WTC11 (cell line): ENCODE measurements around the gene ACP3.

Source experiments
- GRHL2 ChIP-seq: fragments of 250-450 bp; sonication (Bioruptor Pico); IDR thresholded peaks from 2 replicates; pipeline ENCODE4 v1.8.0; 2022; ENCODE audit warnings: mild to moderate bottlenecking, moderate library complexity; ENCODE audit not compliant: insufficient replicate concordance, severe bottlenecking
- NFYB ChIP-seq: sonication (generic); formaldehyde crosslinking; conservative IDR thresholded peaks from 2 replicates; pipeline ENCODE4 v1.8.0; 2022; ENCODE audit warnings: low read depth, missing genetic modification reagents
- ZNF232 ChIP-seq: sonication (generic); formaldehyde crosslinking; IDR thresholded peaks from 2 replicates; pipeline ENCODE4 v1.8.0; 2022; ENCODE audit warnings: mild to moderate bottlenecking, missing genetic modification reagents
- TF ChIP-seq, protein P1 (sequence below): fragments of 200-600 bp; IDR thresholded peaks from 2 replicates; pipeline ENCODE4 v1.8.0; 2022; ENCODE audit warnings: antibody characterized with exemption
- TF ChIP-seq, protein P2 (sequence below): sonication (generic); formaldehyde crosslinking; IDR thresholded peaks from 2 replicates; pipeline ENCODE4 v1.8.0; 2022; ENCODE audit warnings: mild to moderate bottlenecking, missing genetic modification reagents

DNA sequence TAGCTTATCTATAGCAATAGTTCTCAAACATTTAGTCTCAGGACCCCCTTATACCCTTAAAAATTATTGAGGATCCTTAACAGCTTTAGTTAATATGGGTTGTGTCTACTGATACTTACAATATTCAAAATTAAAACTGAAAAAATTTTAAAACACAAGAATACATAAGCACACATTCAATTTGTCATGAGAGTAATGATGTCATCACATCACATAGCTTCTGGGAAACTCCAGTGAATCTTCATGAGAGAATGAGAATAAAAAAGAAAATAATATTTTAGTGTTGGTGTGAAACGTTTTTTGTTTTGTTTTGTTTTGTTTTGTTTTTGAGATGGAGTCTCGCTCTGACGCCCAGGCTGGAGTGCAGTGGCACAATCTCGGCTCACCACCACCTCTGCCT is 25.2 kb upstream of the ACP3 start:
- TF ChIP-seq, protein P1, sequence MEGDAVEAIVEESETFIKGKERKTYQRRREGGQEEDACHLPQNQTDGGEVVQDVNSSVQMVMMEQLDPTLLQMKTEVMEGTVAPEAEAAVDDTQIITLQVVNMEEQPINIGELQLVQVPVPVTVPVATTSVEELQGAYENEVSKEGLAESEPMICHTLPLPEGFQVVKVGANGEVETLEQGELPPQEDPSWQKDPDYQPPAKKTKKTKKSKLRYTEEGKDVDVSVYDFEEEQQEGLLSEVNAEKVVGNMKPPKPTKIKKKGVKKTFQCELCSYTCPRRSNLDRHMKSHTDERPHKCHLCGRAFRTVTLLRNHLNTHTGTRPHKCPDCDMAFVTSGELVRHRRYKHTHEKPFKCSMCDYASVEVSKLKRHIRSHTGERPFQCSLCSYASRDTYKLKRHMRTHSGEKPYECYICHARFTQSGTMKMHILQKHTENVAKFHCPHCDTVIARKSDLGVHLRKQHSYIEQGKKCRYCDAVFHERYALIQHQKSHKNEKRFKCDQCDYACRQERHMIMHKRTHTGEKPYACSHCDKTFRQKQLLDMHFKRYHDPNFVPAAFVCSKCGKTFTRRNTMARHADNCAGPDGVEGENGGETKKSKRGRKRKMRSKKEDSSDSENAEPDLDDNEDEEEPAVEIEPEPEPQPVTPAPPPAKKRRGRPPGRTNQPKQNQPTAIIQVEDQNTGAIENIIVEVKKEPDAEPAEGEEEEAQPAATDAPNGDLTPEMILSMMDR, result no peak
- TF ChIP-seq, protein P2, sequence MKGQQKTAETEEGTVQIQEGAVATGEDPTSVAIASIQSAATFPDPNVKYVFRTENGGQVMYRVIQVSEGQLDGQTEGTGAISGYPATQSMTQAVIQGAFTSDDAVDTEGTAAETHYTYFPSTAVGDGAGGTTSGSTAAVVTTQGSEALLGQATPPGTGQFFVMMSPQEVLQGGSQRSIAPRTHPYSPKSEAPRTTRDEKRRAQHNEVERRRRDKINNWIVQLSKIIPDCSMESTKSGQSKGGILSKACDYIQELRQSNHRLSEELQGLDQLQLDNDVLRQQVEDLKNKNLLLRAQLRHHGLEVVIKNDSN (CRISPR knock-in tag), result no peak
- TF ChIP-seq GRHL2 (CRISPR knock-in tag), result no peak
- no peak for TF ChIP-seq ZNF232 (CRISPR knock-in tag)
- no peak for TF ChIP-seq NFYB
